ENCODE results near the gene MRPL43. TPM values are rescaled to one million over a fixed set of nuclear protein-coding genes. Genes with fewer than 3 reads are reported as not detected.

Gene MRPL43
- total and polyA plus RNA-seq, 10 donors = 38.3 to 92.4 (median 51.0) TPM

GRCh38 chr10:100970076-100970913 is 17.0 kb downstream of the MRPL43 start:
- TF ChIP-seq CTCF (IDR thresholded peaks at IDR 0.05 in 8 of 11, conservative IDR thresholded peaks at IDR 0.05 in 3 of 11) (no peak), POLR2A (IDR thresholded peaks at IDR 0.05) (no peak), POLR2AphosphoS5 (IDR thresholded peaks at IDR 0.05) (no peak)
- intact Hi-C loops (cut with DNase I; ENCODE audit: low total_unique reads) = no loop called here
- WGBS, 5 donors = 32 to 43% (median 41%) methylated on average over 11 to 13 of the region's 13 CpGs
- Histone ChIP-seq H3K27ac (no peak overlapping the region), H3K4me3 (peak overlapping the region in 6 of 8 donors; percentile 39 to 77 (median 47)), H3K9me3 (no peaks in the 10 kb centered on the region), H3K36me3 (peaks cover 0 to 19% (median 7%) of the 10 kb centered on the region in 6 donors), H3K4me1 (peaks cover 6 to 26% (median 16%) of the 10 kb centered on the region in 6 donors), H3K27me3 (replicated peaks in 1 of 7) (peaks cover 0 to 16% (median 0%) of the 10 kb centered on the region in 7 donors)
- DNase-seq = peak; percentile 55

GRCh38 chr10:100969187-100970075 is 17.9 kb downstream of the MRPL43 start, which contains the start of gene SEMA4G:
Gene SEMA4G, plus strand, starts transcription at chr10:100969504. Its CDS starts 3,409 bp downstream, at chr10:100972913.
- DNase-seq = peak; percentile 84
- WGBS, 5 donors = 2 to 6% (median 3%) methylated on average over 32 to 69 of the region's 70 CpGs
- peaks cover 0 to 16% (median 0%) of the 10 kb centered on the region in 7 donors for H3K27me3 ChIP-seq (replicated peaks in 1 of 7)
- peaks cover 0 to 28% (median 9%) of the 10 kb centered on the region in 6 donors for H3K36me3 ChIP-seq
- peak; percentile 2 to 81 (median 61) for TF ChIP-seq CTCF (IDR thresholded peaks at IDR 0.05 in 8 of 11, conservative IDR thresholded peaks at IDR 0.05 in 3 of 11)
- TF ChIP-seq POLR2A (IDR thresholded peaks at IDR 0.05) = no peak
- TF ChIP-seq POLR2AphosphoS5 (IDR thresholded peaks at IDR 0.05) = peak in 1 of 3 donors; percentile 54
- H3K9me3 ChIP-seq = no peaks in the 10 kb centered on the region
- intact Hi-C loops (cut with DNase I; ENCODE audit: low total_unique reads) = no loop called here
- H3K27ac ChIP-seq = no peak within 1 kb of the TSS
- H3K4me1 ChIP-seq = peaks cover 6 to 26% (median 16%) of the 10 kb centered on the region in 6 donors
- H3K4me3 ChIP-seq = peak within 1 kb of the TSS; percentile 33 to 77 (median 46)

- Histone ChIP-seq H3K27ac (no peak overlapping the region), H3K4me3 (peak overlapping the region; percentile 33 to 77 (median 46)), H3K4me1 (peaks cover 6 to 26% (median 16%) of the 10 kb centered on the region in 6 donors), H3K27me3 (replicated peaks in 1 of 7) (peaks cover 0 to 16% (median 0%) of the 10 kb centered on the region in 7 donors), H3K9me3 (no peaks in the 10 kb centered on the region), H3K36me3 (peaks cover 0 to 34% (median 12%) of the 10 kb centered on the region in 6 donors)
- intact Hi-C loops (cut with DNase I; ENCODE audit: low total_unique reads) = no loop called here
- TF ChIP-seq POLR2A (IDR thresholded peaks at IDR 0.05) (no peak), POLR2AphosphoS5 (IDR thresholded peaks at IDR 0.05) (no peak), CTCF (IDR thresholded peaks at IDR 0.05 in 8 of 11, conservative IDR thresholded peaks at IDR 0.05 in 3 of 11) (peak in 1 of 11 experiments; percentile 27)
- DNase-seq = no peak
- 23 to 45% (median 35%) methylated on average over 9 of the region's 9 CpGs for WGBS, 5 donors
Observed at GRCh38 chr10:100968863-100969186, 18.5 kb downstream of the MRPL43 start.
